IPS-15b (cell line): Measurements from ENCODE around the gene COMP.
"Not testable (repeated sequence)": the region's sequence is repeated elsewhere in the genome, so short reads cannot be mapped to it uniquely, and the experiment has no call there.

Source experiments
- H3K27me3 ChIP-seq: one replicate; pipeline ENCODE4 v1.6.1; 2013; ENCODE audit warnings: low read length; ENCODE audit not compliant: control insufficient read depth, insufficient read depth
- H3K36me3 ChIP-seq: one replicate; pipeline ENCODE4 v1.6.1; 2013; ENCODE audit warnings: low read length; ENCODE audit not compliant: control insufficient read depth, insufficient read depth
- H3K4me1 ChIP-seq: one replicate; pipeline ENCODE4 v1.6.1; 2013; ENCODE audit warnings: mild to moderate bottlenecking, low read length; ENCODE audit not compliant: control insufficient read depth, insufficient read depth
- H3K4me3 ChIP-seq: one replicate; pipeline ENCODE4 v1.5.1; 2013; ENCODE audit warnings: low read depth, low read length
- H3K9ac ChIP-seq: one replicate; pipeline ENCODE4 v1.6.1; 2013; ENCODE audit warnings: low read depth, mild to moderate bottlenecking, low read length
- H3K9me3 ChIP-seq: one replicate; pipeline ENCODE4 v1.6.1; 2013; ENCODE audit warnings: mild to moderate bottlenecking, low read length; ENCODE audit not compliant: control insufficient read depth, insufficient read depth

Gene COMP

GRCh38 chr19:18817574-18817973 lies 26.5 kb upstream of the COMP start:
- H3K4me1 ChIP-seq: no peaks in the 10 kb centered on the region
- H3K9ac ChIP-seq: no peak overlapping the region
- H3K36me3 ChIP-seq: no peaks in the 10 kb centered on the region
- no peaks in the 10 kb centered on the region for H3K9me3 ChIP-seq
- H3K27me3 ChIP-seq: no peaks in the 10 kb centered on the region
- no peak overlapping the region for H3K4me3 ChIP-seq

GRCh38 chr19:18816645-18817044 lies 25.5 kb upstream of the COMP start:
- not testable (repeated sequence) for H3K9me3 ChIP-seq, H3K36me3 ChIP-seq, H3K4me3 ChIP-seq, H3K27me3 ChIP-seq, H3K9ac ChIP-seq, H3K4me1 ChIP-seq

- H3K36me3 ChIP-seq: no peaks in the 10 kb centered on the region
- H3K9me3 ChIP-seq: no peaks in the 10 kb centered on the region
- H3K9ac ChIP-seq: no peak overlapping the region
- H3K4me3 ChIP-seq: no peak overlapping the region
- peaks cover 2% of the 10 kb centered on the region for H3K27me3 ChIP-seq
- no peaks in the 10 kb centered on the region for H3K4me1 ChIP-seq
Measured at GRCh38 chr19:18815673-18816072, 24.6 kb upstream of the COMP start.

GRCh38 chr19:18814063-18814462 lies 23.0 kb upstream of the COMP start:
- H3K36me3 ChIP-seq: no peaks in the 10 kb centered on the region
- H3K9ac ChIP-seq: no peak overlapping the region
- H3K4me3 ChIP-seq: no peak overlapping the region
- H3K4me1 ChIP-seq: no peaks in the 10 kb centered on the region
- H3K9me3 ChIP-seq: no peaks in the 10 kb centered on the region
- peaks cover 2% of the 10 kb centered on the region for H3K27me3 ChIP-seq

- H3K4me1 ChIP-seq, H3K9me3 ChIP-seq, H3K36me3 ChIP-seq, H3K4me3 ChIP-seq, H3K9ac ChIP-seq, H3K27me3 ChIP-seq: not testable (repeated sequence)
Measured at GRCh38 chr19:18811638-18812037, 20.5 kb upstream of the COMP start.

- Histone ChIP-seq H3K9ac (no peak overlapping the region), H3K36me3 (no peaks in the 10 kb centered on the region), H3K4me1 (no peaks in the 10 kb centered on the region), H3K9me3 (no peaks in the 10 kb centered on the region), H3K4me3 (no peak overlapping the region), H3K27me3 (peaks cover 2% of the 10 kb centered on the region)
Measured at GRCh38 chr19:18809149-18809868, 18.2 kb upstream of the COMP start.

- H3K36me3 ChIP-seq: no peaks in the 10 kb centered on the region
- no peak overlapping the region for H3K9ac ChIP-seq
- no peaks in the 10 kb centered on the region for H3K4me1 ChIP-seq
- H3K4me3 ChIP-seq: no peak overlapping the region
- no peaks in the 10 kb centered on the region for H3K9me3 ChIP-seq
- H3K27me3 ChIP-seq: peaks cover 2% of the 10 kb centered on the region
Measured at GRCh38 chr19:18807861-18808331, 16.8 kb upstream of the COMP start.

- Histone ChIP-seq H3K9ac (no peak overlapping the region), H3K4me3 (no peak overlapping the region), H3K27me3 (peaks cover 11% of the 10 kb centered on the region), H3K4me1 (no peaks in the 10 kb centered on the region), H3K36me3 (no peaks in the 10 kb centered on the region), H3K9me3 (no peaks in the 10 kb centered on the region)
Measured at GRCh38 chr19:18804643-18805042, 13.5 kb upstream of the COMP start.

- Histone ChIP-seq H3K9me3 (no peaks in the 10 kb centered on the region), H3K36me3 (no peaks in the 10 kb centered on the region), H3K4me1 (no peaks in the 10 kb centered on the region), H3K4me3 (no peak overlapping the region), H3K27me3 (peaks cover 16% of the 10 kb centered on the region), H3K9ac (no peak overlapping the region)
Measured at GRCh38 chr19:18804139-18804601, 13.1 kb upstream of the COMP start.

- Histone ChIP-seq H3K27me3 (peaks cover 21% of the 10 kb centered on the region), H3K4me1 (no peaks in the 10 kb centered on the region), H3K4me3 (no peak overlapping the region), H3K9ac (no peak overlapping the region), H3K36me3 (no peaks in the 10 kb centered on the region), H3K9me3 (no peaks in the 10 kb centered on the region)
Measured at GRCh38 chr19:18803550-18804138, 12.5 kb upstream of the COMP start.

- Histone ChIP-seq H3K4me1 (no peaks in the 10 kb centered on the region), H3K9ac (no peak overlapping the region), H3K36me3 (no peaks in the 10 kb centered on the region), H3K27me3 (peaks cover 21% of the 10 kb centered on the region), H3K4me3 (no peak overlapping the region), H3K9me3 (no peaks in the 10 kb centered on the region)
Measured at GRCh38 chr19:18802354-18802753, 11.2 kb upstream of the COMP start.

GRCh38 chr19:18800636-18801035 lies 9.5 kb upstream of the COMP start:
- Histone ChIP-seq H3K4me1 (no peaks in the 10 kb centered on the region), H3K36me3 (no peaks in the 10 kb centered on the region), H3K9me3 (no peaks in the 10 kb centered on the region), H3K9ac (no peak overlapping the region), H3K4me3 (no peak overlapping the region), H3K27me3 (peaks cover 28% of the 10 kb centered on the region)
